ENCODE measurements around the gene ZNF644.

ZNF644 gene

DNA sequence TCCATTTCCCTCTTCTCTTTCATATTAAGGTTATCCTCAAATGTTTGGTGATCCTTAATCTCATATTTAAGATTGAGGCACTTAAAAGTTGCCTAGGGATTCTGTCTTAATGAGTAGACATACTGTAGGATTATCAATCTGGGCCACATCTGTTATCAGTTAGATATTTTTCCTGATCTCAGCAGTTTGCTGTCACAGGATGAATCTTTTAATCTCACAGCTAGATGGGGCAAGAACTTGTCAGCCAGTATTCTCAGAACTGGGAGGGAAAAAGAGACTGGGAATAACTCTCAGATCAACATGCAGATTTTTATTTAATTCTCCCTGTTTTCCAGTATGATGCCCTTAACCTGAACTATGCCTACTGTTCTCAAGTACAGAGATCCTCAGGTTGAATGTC, 14.0 kb downstream of the ZNF644 start:
- H3K27me3 ChIP-seq (ENCODE audit: control insufficient read depth, low read length), result no peaks in the 10 kb centered on the region
- H3K9me2 ChIP-seq (replicated peaks; ENCODE audit: control insufficient read depth, low read length), result no peaks in the 10 kb centered on the region
- H3K4me2 ChIP-seq (ENCODE audit: low read length), result no peak overlapping the region
- peaks cover 96% of the 10 kb centered on the region for H3K79me2 ChIP-seq (ENCODE audit: control insufficient read depth, low read length)
- no peaks in the 10 kb centered on the region for H3K4me1 ChIP-seq (ENCODE audit: control insufficient read depth, low read length)
- TF ChIP-seq, protein P1, sequence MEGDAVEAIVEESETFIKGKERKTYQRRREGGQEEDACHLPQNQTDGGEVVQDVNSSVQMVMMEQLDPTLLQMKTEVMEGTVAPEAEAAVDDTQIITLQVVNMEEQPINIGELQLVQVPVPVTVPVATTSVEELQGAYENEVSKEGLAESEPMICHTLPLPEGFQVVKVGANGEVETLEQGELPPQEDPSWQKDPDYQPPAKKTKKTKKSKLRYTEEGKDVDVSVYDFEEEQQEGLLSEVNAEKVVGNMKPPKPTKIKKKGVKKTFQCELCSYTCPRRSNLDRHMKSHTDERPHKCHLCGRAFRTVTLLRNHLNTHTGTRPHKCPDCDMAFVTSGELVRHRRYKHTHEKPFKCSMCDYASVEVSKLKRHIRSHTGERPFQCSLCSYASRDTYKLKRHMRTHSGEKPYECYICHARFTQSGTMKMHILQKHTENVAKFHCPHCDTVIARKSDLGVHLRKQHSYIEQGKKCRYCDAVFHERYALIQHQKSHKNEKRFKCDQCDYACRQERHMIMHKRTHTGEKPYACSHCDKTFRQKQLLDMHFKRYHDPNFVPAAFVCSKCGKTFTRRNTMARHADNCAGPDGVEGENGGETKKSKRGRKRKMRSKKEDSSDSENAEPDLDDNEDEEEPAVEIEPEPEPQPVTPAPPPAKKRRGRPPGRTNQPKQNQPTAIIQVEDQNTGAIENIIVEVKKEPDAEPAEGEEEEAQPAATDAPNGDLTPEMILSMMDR (IDR thresholded peaks at IDR 0.05; ENCODE audit: low read depth, low read length, poor library complexity, severe bottlenecking), result no peak
- TF ChIP-seq EZH2phosphoT487 (IDR thresholded peaks at IDR 0.05; ENCODE audit: borderline replicate concordance, low read length), result no peak
- no peak overlapping the region for H3K4me3 ChIP-seq (ENCODE audit: low read length)
- peaks cover 61% of the 10 kb centered on the region for H3K36me3 ChIP-seq (ENCODE audit: control insufficient read depth, low read length)
- no peaks in the 10 kb centered on the region for H4K20me1 ChIP-seq (ENCODE audit: control insufficient read depth, insufficient read depth, low read depth, low read length)
- H3K27ac ChIP-seq (ENCODE audit: low read depth, low read length), result no peak overlapping the region
- peaks cover 7% of the 10 kb centered on the region; the same call in 1 of the 2 replicates for H3K9me3 ChIP-seq (ENCODE audit: control insufficient read depth, insufficient read depth, low read length)
- peaks cover 11% of the 10 kb centered on the region; the same call in 1 of the 2 replicates for H3F3A ChIP-seq (ENCODE audit: control insufficient read depth, insufficient read depth)

DNA sequence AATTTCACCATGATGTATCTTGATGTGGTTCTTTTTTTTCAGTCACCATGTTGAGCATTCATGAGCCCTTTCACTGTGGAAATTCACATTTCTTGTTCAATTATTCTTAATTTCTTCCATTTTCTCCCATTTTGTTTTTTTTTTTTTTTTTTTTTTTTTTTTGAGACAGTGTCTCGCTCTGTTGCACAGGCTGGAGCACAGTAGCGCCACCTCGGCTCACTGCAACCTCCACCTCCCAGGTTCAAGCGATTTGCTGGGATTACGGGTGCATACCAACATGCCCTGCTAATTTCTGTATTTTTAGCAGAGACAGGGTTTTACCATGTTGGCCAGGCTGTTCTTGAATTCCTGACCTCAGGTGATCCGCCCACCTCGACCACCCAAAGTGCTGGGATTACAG, 14.7 kb downstream of the ZNF644 start:
- Histone ChIP-seq H3F3A (ENCODE audit: control insufficient read depth, insufficient read depth) (peaks cover 11% of the 10 kb centered on the region; the same call in 1 of the 2 replicates), H3K4me1 (ENCODE audit: control insufficient read depth, low read length) (no peaks in the 10 kb centered on the region), H3K79me2 (ENCODE audit: control insufficient read depth, low read length) (peaks cover 94% of the 10 kb centered on the region), H3K27me3 (ENCODE audit: control insufficient read depth, low read length) (no peaks in the 10 kb centered on the region), H3K4me2 (ENCODE audit: low read length) (no peak overlapping the region), H4K20me1 (ENCODE audit: control insufficient read depth, insufficient read depth, low read depth, low read length) (no peaks in the 10 kb centered on the region), H3K36me3 (ENCODE audit: control insufficient read depth, low read length) (peaks cover 56% of the 10 kb centered on the region), H3K9me3 (ENCODE audit: control insufficient read depth, insufficient read depth, low read length) (peaks cover 7% of the 10 kb centered on the region; the same call in 1 of the 2 replicates), H3K27ac (ENCODE audit: low read depth, low read length) (no peak overlapping the region), H3K9me2 (replicated peaks; ENCODE audit: control insufficient read depth, low read length) (no peaks in the 10 kb centered on the region), H3K4me3 (ENCODE audit: low read length) (no peak overlapping the region)
- no peak for TF ChIP-seq EZH2phosphoT487 (IDR thresholded peaks at IDR 0.05; ENCODE audit: borderline replicate concordance, low read length)
- TF ChIP-seq, protein P1 (IDR thresholded peaks at IDR 0.05; ENCODE audit: low read depth, low read length, poor library complexity, severe bottlenecking), result no peak

DNA sequence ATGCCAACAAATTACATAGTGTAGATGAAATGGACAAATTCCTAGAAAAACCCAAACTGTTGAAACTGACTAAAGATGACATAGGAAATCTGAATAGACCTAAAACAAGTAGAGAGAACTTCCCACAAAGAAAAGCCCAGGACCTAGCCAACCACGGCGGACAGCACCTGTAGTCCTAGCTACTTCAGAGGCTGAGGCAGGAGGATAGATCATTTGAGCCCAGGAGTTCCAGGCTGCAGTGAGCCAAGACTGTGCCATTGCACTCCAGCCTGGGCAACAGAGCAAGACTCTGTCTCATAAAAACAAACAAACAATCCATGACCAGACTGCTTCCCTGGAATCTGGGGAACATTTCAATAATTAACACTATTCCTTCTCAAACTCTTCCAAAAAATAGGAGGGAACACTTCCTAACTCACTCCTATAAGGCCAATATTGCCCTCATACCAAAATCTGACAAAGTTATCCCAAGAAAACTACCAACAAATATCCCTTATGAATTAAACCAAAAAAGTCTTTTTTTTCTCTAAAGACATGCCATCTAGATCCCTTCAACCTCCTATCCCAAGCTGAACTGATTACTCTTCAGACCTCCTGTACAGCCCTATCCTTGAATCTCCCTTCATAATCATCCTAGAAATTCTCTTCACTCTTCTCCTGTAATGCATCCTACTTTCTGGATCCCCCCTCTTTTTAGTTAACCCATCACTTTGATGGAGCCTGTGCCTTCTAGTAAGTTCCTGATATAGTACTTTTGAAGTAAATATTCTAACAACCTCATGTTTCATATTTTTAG, 15.5 kb downstream of the ZNF644 start:
- Histone ChIP-seq H3K36me3 (ENCODE audit: control insufficient read depth, low read length) (peaks cover 49% of the 10 kb centered on the region), H3F3A (ENCODE audit: control insufficient read depth, insufficient read depth) (peaks cover 11% of the 10 kb centered on the region; the same call in 1 of the 2 replicates), H3K79me2 (ENCODE audit: control insufficient read depth, low read length) (peaks cover 93% of the 10 kb centered on the region), H4K20me1 (ENCODE audit: control insufficient read depth, insufficient read depth, low read depth, low read length) (no peaks in the 10 kb centered on the region), H3K4me3 (ENCODE audit: low read length) (no peak overlapping the region), H3K9me3 (ENCODE audit: control insufficient read depth, insufficient read depth, low read length) (peaks cover 7% of the 10 kb centered on the region; the same call in 1 of the 2 replicates), H3K9me2 (replicated peaks; ENCODE audit: control insufficient read depth, low read length) (no peaks in the 10 kb centered on the region), H3K4me2 (ENCODE audit: low read length) (no peak overlapping the region), H3K27ac (ENCODE audit: low read depth, low read length) (no peak overlapping the region), H3K4me1 (ENCODE audit: control insufficient read depth, low read length) (no peaks in the 10 kb centered on the region), H3K27me3 (ENCODE audit: control insufficient read depth, low read length) (no peaks in the 10 kb centered on the region)
- no peak for TF ChIP-seq EZH2phosphoT487 (IDR thresholded peaks at IDR 0.05; ENCODE audit: borderline replicate concordance, low read length)
- TF ChIP-seq, protein P1 (IDR thresholded peaks at IDR 0.05; ENCODE audit: low read depth, low read length, poor library complexity, severe bottlenecking), result no peak

Measured in DOHH2 (cell line).